ENCODE results near the gene RCC2. TPM values are rescaled to one million over a fixed set of nuclear protein-coding genes. Genes with fewer than 3 reads are reported as not detected.

RCC2 gene
- total and polyA plus RNA-seq, 8 donors = 15.8 to 73.6 (median 26.0) TPM

DNA sequence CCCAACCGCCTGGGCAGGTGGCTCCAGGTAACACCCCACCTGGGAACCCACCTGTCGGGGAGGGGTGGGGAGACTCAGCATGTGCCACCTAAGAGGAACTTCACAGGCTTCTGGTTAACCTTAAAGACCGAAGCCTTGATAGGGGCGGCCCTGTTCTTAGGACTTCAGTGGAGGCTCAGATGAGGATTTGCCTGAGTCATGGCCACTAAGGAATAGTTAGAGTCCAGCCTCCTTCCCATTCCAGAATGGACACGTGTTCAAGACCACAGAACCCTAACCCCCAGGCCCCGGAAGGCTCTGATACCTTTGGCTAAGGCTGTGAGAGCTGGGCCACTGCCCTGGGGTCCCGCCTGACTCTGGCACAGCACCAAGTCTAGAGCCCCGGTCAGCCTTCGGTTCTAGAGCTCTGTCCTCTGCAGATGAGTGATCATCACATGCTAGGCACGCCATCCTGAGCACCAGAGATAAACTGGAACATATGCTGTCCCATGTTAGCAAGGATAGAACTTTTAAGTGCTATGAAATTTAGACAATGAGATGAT lies 47.2 kb downstream of the RCC2 start:
- Histone ChIP-seq H3K4me3 (no peak overlapping the region), H3K27ac (no peak overlapping the region), H3K36me3 (no peaks in the 10 kb centered on the region), H3K27me3 (peaks cover 0 to 9% (median 0%) of the 10 kb centered on the region in 3 donors), H3K9me3 (no peaks in the 10 kb centered on the region), H3K4me1 (no peaks in the 10 kb centered on the region)
- WGBS, 5 donors = 57 to 77% (median 67%) methylated on average over 8 to 10 of the region's 10 CpGs
- TF ChIP-seq POLR2A (IDR thresholded peaks at IDR 0.05) (no peak), EP300 (IDR thresholded peaks at IDR 0.05) (no peak), CTCF (IDR thresholded peaks at IDR 0.05) (no peak), POLR2AphosphoS5 (IDR thresholded peaks at IDR 0.05) (no peak)
- DNase-seq = no peak
- intact Hi-C loops (cut with DNase I; ENCODE audit: low total_unique reads) = no loop called here

- 60 to 85% (median 84%) methylated on average over 2 of the region's 2 CpGs for WGBS, 5 donors
- no peak for DNase-seq
- TF ChIP-seq CTCF (IDR thresholded peaks at IDR 0.05) (no peak), POLR2A (IDR thresholded peaks at IDR 0.05) (no peak), EP300 (IDR thresholded peaks at IDR 0.05) (no peak), POLR2AphosphoS5 (IDR thresholded peaks at IDR 0.05) (no peak)
- no peaks in the 10 kb centered on the region for H3K9me3 ChIP-seq
- H3K27ac ChIP-seq = no peak overlapping the region
- H3K4me3 ChIP-seq = no peak overlapping the region
- H3K27me3 ChIP-seq = peaks cover 0 to 50% (median 17%) of the 10 kb centered on the region in 3 donors
- intact Hi-C loops (cut with DNase I; ENCODE audit: low total_unique reads) = no loop called here
- no peaks in the 10 kb centered on the region for H3K36me3 ChIP-seq
- no peaks in the 10 kb centered on the region for H3K4me1 ChIP-seq
Observed at GRCh38 chr1:17381161-17381560, 58.3 kb downstream of the RCC2 start.

DNA sequence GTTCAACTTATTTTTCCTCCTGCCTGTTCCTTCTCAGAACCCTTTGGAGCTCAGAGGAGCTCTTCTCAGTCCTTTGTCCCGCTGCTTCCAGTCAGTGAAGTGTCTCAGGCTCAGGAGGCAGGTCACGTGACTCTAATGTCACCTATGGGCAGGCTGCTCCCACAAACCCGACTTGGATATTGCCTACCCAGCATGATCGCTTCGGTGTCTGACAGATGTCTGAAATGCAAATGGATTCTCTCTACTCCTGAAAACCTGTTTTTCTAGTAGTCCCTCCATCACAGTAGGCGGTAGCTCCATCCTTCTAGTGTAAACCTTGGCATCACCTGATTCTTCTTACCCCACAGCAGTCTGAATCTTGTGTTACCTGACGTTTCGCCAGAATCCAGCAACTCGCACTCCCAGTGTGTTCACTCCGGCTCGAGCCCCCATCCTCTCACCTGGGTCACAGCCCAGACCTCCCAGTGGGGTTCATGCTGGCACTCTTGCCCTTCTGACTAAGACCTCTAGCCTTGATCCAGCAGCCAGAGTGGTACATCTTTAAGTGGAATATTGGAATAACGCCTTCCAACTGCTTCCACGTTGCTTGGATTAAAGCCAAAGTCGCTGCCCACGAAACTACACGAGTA lies 62.0 kb downstream of the RCC2 start:
- Histone ChIP-seq H3K9me3 (no peaks in the 10 kb centered on the region), H3K36me3 (no peaks in the 10 kb centered on the region), H3K27me3 (peaks cover 0 to 58% (median 10%) of the 10 kb centered on the region in 3 donors), H3K4me1 (no peaks in the 10 kb centered on the region), H3K4me3 (no peak overlapping the region), H3K27ac (no peak overlapping the region)
- WGBS, 5 donors = 18 to 27% (median 22%) methylated on average over 16 of the region's 16 CpGs
- TF ChIP-seq CTCF (IDR thresholded peaks at IDR 0.05) = no peak
- no peak for TF ChIP-seq EP300 (IDR thresholded peaks at IDR 0.05)
- no peak for TF ChIP-seq POLR2AphosphoS5 (IDR thresholded peaks at IDR 0.05)
- TF ChIP-seq POLR2A (IDR thresholded peaks at IDR 0.05) = no peak
- DNase-seq = peak in 1 of 2 donors; percentile 34
- intact Hi-C loops (cut with DNase I; ENCODE audit: low total_unique reads) = loop anchor here (10.0 kb wide), 1 partner anchor 1257 kb away; the partner anchor contains the start of gene PAX7

DNA sequence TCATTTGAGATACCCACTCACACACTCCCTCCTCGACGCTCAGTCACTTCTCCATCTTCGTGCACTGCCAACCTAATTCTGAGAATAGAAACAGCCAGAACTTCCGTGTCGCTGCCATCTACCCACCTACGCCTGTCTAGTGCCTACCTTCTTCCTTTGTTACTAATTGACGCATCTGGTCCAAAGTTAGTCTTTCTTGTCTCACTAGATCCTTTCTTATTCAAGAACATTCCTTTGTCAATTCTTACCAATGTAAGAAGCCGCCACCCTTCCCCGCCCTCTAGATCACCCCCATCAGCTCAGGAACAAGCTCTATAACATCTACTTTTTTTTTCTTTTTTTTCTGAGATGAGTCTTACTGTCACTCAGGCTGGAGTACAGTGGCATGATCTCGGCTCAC lies 63.8 kb downstream of the RCC2 start:
- no peaks in the 10 kb centered on the region for H3K36me3 ChIP-seq
- no peak overlapping the region for H3K4me3 ChIP-seq
- H3K4me1 ChIP-seq = no peaks in the 10 kb centered on the region
- no peak for DNase-seq
- WGBS, 5 donors = 86 to 94% (median 92%) methylated on average over 10 of the region's 10 CpGs
- H3K9me3 ChIP-seq = no peaks in the 10 kb centered on the region
- H3K27ac ChIP-seq = no peak overlapping the region
- intact Hi-C loops (cut with DNase I; ENCODE audit: low total_unique reads) = loop anchor here (10.0 kb wide), 1 partner anchor 1259 kb away; the partner anchor contains the start of gene PAX7
- H3K27me3 ChIP-seq = peaks cover 0 to 58% (median 8%) of the 10 kb centered on the region in 3 donors
- TF ChIP-seq POLR2AphosphoS5 (IDR thresholded peaks at IDR 0.05) = no peak
- TF ChIP-seq POLR2A (IDR thresholded peaks at IDR 0.05) = no peak
- TF ChIP-seq EP300 (IDR thresholded peaks at IDR 0.05) = no peak
- TF ChIP-seq CTCF (IDR thresholded peaks at IDR 0.05) = no peak
